K562 (cell line): ENCODE measurements around the gene UBAC2. TPM values are rescaled to one million over a fixed set of nuclear protein-coding genes. Genes with fewer than 3 reads are reported as not detected.
A peak's percentile ranks its signal among the peaks of the same experiment; 100 is the strongest.

Source experiments
- CREB5 ChIP-seq: fragments of 250-450 bp; sonication (Bioruptor Pico); IDR thresholded peaks from 2 replicates; pipeline ENCODE4 v1.5.0; 2020; ENCODE audit warnings: mild to moderate bottlenecking
- CREM ChIP-seq: IDR thresholded peaks from 2 replicates; pipeline ENCODE4 v1.6.1; 2014; ENCODE audit warnings: antibody characterized with exemption, low read depth
- E2F3 ChIP-seq: fragments of 250-450 bp; sonication (Bioruptor Pico); IDR thresholded peaks from 2 replicates; pipeline ENCODE4 v1.4.0; 2020; ENCODE audit warnings: mild to moderate bottlenecking
- E2F4 ChIP-seq: sonication (generic); formaldehyde crosslinking; IDR thresholded peaks from 2 replicates; pipeline ENCODE4 v1.8.0; 2022; ENCODE audit warnings: mild to moderate bottlenecking, low read depth, missing genetic modification reagents
- FOXA3 ChIP-seq, 2 experiments: fragments of 450-650 bp in 1 of 2; sonication (generic) in 1 of 2; formaldehyde crosslinking; IDR thresholded peaks in 1 of 2; conservative IDR thresholded peaks in 1 of 2; 2 replicates each; pipeline versions ENCODE4 v1.4.0 to v1.8.0; 2020 to 2022; ENCODE audit warnings: mild to moderate bottlenecking in 2 of 2, missing genetic modification reagents in 1 of 2
- FOXP1 ChIP-seq: sonication (generic); formaldehyde crosslinking; IDR thresholded peaks from 2 replicates; pipeline ENCODE4 v1.8.0; 2022; ENCODE audit warnings: mild to moderate bottlenecking, missing genetic modification reagents
- GMEB1 ChIP-seq: fragments of 250-450 bp; sonication (Bioruptor Pico); IDR thresholded peaks from 2 replicates; pipeline ENCODE4 v1.4.0; 2020; ENCODE audit warnings: mild to moderate bottlenecking
- MEIS2 ChIP-seq: fragments of 450-650 bp; IDR thresholded peaks from 2 replicates; pipeline ENCODE4 v1.6.1; 2014; ENCODE audit warnings: mild to moderate bottlenecking; ENCODE audit not compliant: partially characterized antibody
- MNT ChIP-seq, 2 experiments: fragments of 450-650 bp; conservative IDR thresholded peaks; 2 replicates each; pipeline ENCODE4 v1.6.1; 2017; ENCODE audit warnings: mild to moderate bottlenecking in 2 of 2, moderate library complexity in 2 of 2
- NR2F6 ChIP-seq: fragments of 450-650 bp; formaldehyde crosslinking; IDR thresholded peaks from 2 replicates; pipeline ENCODE4 v1.4.0; 2020; ENCODE audit warnings: mild to moderate bottlenecking
- PBX2 ChIP-seq, 2 experiments: IDR thresholded peaks in 1 of 2; conservative IDR thresholded peaks in 1 of 2; 2 replicates each; pipeline ENCODE4 v1.6.1; 2016; ENCODE audit warnings: low read depth in 2 of 2, mild to moderate bottlenecking in 1 of 2, missing compliant biosample characterization in 1 of 2, missing genetic modification characterization in 1 of 2, moderate library complexity in 1 of 2
- SRF ChIP-seq, 2 experiments: fragments of 250-450, 450-650 bp in 1 of 2; sonication (Bioruptor Pico) in 1 of 2; sonication (generic) in 1 of 2; formaldehyde crosslinking; IDR thresholded peaks; 2 replicates each; pipeline versions ENCODE4 v1.5.0 to v1.5.1; 2020 to 2022; ENCODE audit warnings: mild to moderate bottlenecking in 1 of 2, missing genetic modification reagents in 1 of 2
- STAG1 ChIP-seq: sonication (generic); formaldehyde crosslinking; IDR thresholded peaks from 2 replicates; pipeline ENCODE4 v1.5.0; 2020; ENCODE audit warnings: missing genetic modification reagents, borderline replicate concordance
- TBL1XR1 ChIP-seq, 2 experiments: IDR thresholded peaks; 2 replicates each; pipeline ENCODE4 v1.6.1; 2012; ENCODE audit warnings: improper control_type of control experiment in 2 of 2, low read length in 2 of 2, mild to moderate bottlenecking in 1 of 2
- TBP ChIP-seq: optimal IDR thresholded peaks from 2 replicates; pipeline ENCODE3; 2011; ENCODE audit warnings: low read depth, low read length, improper control_type of control experiment
- THAP7 ChIP-seq: fragments of 250-450 bp; sonication (Bioruptor Pico); IDR thresholded peaks from 2 replicates; pipeline ENCODE4 v1.5.0; 2021
- ZKSCAN8 ChIP-seq: fragments of 200-800 bp; sonication (Bioruptor generic); IDR thresholded peaks from 2 replicates; pipeline ENCODE4 v1.6.1; 2016; ENCODE audit warnings: missing genetic modification characterization, missing compliant biosample characterization
- polyA plus RNA-seq, 8 experiments: library from polyadenylated mRNA; depleted of rRNA in 4 of 8; stranded (reverse) in 5 of 8; unstranded in 3 of 8; fragments of >200 nt; fragmentation: Nextera tagmentation in 2 of 8; fragmentation: Illumina TruSeq in 1 of 8; extraction: Ambion mirVana in 2 of 8; extraction: Trizol in 1 of 8; gene quantifications; 2 replicates each; pipeline versions ENCODE4 v1.2.1 to v1.2.3, GENCODE V29; 2011 to 2014; ENCODE audit warnings: inconsistent platforms in 1 of 8, missing spikeins in 1 of 8
- total RNA-seq, 7 experiments: library from RNA; depleted of rRNA in 6 of 7; stranded (reverse); fragments of >200 nt in 6 of 7; fragmentation: Illumina TruSeq in 2 of 7; extraction: Trizol in 2 of 7; gene quantifications; 2 replicates each; pipeline versions ENCODE4 v1.2.1 to v1.2.3, GENCODE V29; 2011 to 2021; ENCODE audit warnings: low replicate concordance in 1 of 7

Gene UBAC2
- total and polyA plus RNA-seq, 9 of the 15 experiments (the other 6 are each of a cell fraction or from before 2014, with no cell fraction given), result 6.0 to 84.1 (median 32.3) TPM

GRCh38 chr13:99200432-99201167, at the start of gene UBAC2 (continued):
- TF ChIP-seq PBX2 (CRISPR knock-in tag; IDR thresholded peaks at IDR 0.05; ENCODE audit: low read depth) (no peak), PBX2 (tag; conservative IDR thresholded peaks at IDR 0.05; ENCODE audit: low read depth) (no peak), TBP (peak; percentile 93), NR2F6 (CRISPR knock-in tag) (no peak), CREM (peak; percentile 87), FOXA3 (CRISPR knock-in tag; conservative IDR thresholded peaks at IDR 0.05 in 1 of 2, IDR thresholded peaks at IDR 0.05 in 1 of 2) (no peak), E2F4 (CRISPR knock-in tag) (no peak), THAP7 (CRISPR knock-in tag) (0 out of 2 replicates have a peak, but pooled peaks have one; percentile 22), TBL1XR1 (IDR thresholded peaks at IDR 0.05; ENCODE audit: low read length in 2 of 2) (no peak), E2F3 (CRISPR knock-in tag) (no peak), ZKSCAN8 (CRISPR knock-in tag) (no peak), GMEB1 (CRISPR knock-in tag) (no peak), STAG1 (no peak), MNT (conservative IDR thresholded peaks at IDR 0.05) (peak in 1 of 2 experiments; percentile 43; a peak in 2 of 4 replicates), MEIS2 (peak; percentile 90), SRF (CRISPR knock-in tag; IDR thresholded peaks at IDR 0.05) (no peak), CREB5 (no peak), FOXP1 (CRISPR knock-in tag) (0 out of 2 replicates have a peak, but pooled peaks have one; percentile 36)
